ENCODE results near the gene TSKU. TPM values are rescaled to one million over a fixed set of nuclear protein-coding genes. Genes with fewer than 3 reads are reported as not detected.

The TSKU gene
- total and polyA plus RNA-seq, 2 experiments from 2014 or later = 11.7 to 31.1 TPM

DNA sequence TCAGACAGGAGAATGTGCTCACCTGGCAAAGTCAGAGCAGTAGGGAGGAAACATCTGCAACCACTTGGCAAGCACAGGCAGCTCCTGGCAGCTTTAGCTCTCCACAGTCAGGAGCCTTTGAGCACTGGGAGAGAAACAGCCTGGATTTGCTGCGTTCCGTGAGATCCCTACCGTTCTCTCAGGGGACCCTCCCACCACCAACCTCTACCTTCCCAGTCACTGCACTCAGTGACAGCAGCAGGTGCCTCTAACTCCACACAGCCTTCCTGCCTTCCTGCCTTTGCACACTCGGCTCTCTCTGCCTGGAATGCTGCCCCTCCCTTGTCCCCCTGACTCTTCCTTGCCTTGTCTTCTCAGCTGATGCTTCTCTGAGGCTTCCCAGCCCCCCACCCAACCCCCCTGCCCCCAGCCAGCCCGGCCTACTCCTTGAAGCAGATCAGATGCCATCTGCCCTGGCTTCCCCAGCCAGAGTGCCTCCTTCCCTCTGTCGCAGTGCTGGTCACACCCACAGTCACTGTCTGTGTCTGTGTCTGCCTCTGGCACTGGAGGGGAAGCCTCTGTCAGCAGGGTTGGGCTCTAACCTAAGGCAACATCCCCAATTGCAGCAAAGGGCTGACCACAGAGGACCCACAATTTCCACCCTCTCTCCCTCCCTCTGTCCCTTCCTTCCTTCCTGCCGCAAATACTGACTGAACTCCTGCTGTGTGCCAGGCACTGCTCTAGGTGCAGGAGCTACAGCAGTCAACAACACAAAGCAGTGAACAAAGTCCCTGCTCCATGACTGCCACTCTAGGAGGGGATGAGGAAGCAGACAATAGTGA is 14.9 kb upstream of the TSKU start:
- Mint-ChIP-seq H3K9me3 (no peaks in the 10 kb centered on the region; the same call in 2 of the 3 replicates), H3K27ac (peak overlapping the region; percentile 57; the same call in 1 of the 2 replicates), H3K4me3 (no peak overlapping the region), H3K27me3 (ENCODE audit: insufficient read depth, low read depth, poor library complexity) (peaks cover 15% of the 10 kb centered on the region), H3K36me3 (ENCODE audit: low read depth) (no peaks in the 10 kb centered on the region; the same call in 2 of the 3 replicates), H3K4me1 (peaks cover 54% of the 10 kb centered on the region)
- Histone ChIP-seq H4K20me1 (replicated peaks; ENCODE audit: insufficient read depth) (no peaks in the 10 kb centered on the region), H2AFZ (no peak overlapping the region; the same call in 1 of the 2 replicates), H3K36me3 (ENCODE audit: insufficient read depth) (no peaks in the 10 kb centered on the region), H3K9me2 (ENCODE audit: insufficient read depth) (no peaks in the 10 kb centered on the region), H3K4me3 (no peak overlapping the region), H3F3A (replicated peaks; ENCODE audit: low read depth) (no peaks in the 10 kb centered on the region), H3K27ac (ENCODE audit: low read depth) (no peak overlapping the region), H3K4me1 (ENCODE audit: insufficient read depth) (peaks cover 33% of the 10 kb centered on the region), H3K79me2 (replicated peaks; ENCODE audit: insufficient read depth) (no peaks in the 10 kb centered on the region), H3K27me3 (ENCODE audit: insufficient read depth) (no peaks in the 10 kb centered on the region), H3K4me2 (0 out of 2 replicates have a peak overlapping the region, but pooled peaks have one; percentile 41)
- TF ChIP-seq EZH2phosphoT487 (IDR thresholded peaks at IDR 0.05; ENCODE audit: unreplicated experiment) = no peak
- no peak for TF ChIP-seq ZNF331 (CRISPR knock-in tag; IDR thresholded peaks at IDR 0.05; ENCODE audit: low read depth)
- no peak for TF ChIP-seq EZH2 (IDR thresholded peaks at IDR 0.05; ENCODE audit: low read depth, unreplicated experiment)
- no peak for TF ChIP-seq NANOG (IDR thresholded peaks at IDR 0.05; ENCODE audit: borderline replicate concordance)
- TF ChIP-seq, protein P1, sequence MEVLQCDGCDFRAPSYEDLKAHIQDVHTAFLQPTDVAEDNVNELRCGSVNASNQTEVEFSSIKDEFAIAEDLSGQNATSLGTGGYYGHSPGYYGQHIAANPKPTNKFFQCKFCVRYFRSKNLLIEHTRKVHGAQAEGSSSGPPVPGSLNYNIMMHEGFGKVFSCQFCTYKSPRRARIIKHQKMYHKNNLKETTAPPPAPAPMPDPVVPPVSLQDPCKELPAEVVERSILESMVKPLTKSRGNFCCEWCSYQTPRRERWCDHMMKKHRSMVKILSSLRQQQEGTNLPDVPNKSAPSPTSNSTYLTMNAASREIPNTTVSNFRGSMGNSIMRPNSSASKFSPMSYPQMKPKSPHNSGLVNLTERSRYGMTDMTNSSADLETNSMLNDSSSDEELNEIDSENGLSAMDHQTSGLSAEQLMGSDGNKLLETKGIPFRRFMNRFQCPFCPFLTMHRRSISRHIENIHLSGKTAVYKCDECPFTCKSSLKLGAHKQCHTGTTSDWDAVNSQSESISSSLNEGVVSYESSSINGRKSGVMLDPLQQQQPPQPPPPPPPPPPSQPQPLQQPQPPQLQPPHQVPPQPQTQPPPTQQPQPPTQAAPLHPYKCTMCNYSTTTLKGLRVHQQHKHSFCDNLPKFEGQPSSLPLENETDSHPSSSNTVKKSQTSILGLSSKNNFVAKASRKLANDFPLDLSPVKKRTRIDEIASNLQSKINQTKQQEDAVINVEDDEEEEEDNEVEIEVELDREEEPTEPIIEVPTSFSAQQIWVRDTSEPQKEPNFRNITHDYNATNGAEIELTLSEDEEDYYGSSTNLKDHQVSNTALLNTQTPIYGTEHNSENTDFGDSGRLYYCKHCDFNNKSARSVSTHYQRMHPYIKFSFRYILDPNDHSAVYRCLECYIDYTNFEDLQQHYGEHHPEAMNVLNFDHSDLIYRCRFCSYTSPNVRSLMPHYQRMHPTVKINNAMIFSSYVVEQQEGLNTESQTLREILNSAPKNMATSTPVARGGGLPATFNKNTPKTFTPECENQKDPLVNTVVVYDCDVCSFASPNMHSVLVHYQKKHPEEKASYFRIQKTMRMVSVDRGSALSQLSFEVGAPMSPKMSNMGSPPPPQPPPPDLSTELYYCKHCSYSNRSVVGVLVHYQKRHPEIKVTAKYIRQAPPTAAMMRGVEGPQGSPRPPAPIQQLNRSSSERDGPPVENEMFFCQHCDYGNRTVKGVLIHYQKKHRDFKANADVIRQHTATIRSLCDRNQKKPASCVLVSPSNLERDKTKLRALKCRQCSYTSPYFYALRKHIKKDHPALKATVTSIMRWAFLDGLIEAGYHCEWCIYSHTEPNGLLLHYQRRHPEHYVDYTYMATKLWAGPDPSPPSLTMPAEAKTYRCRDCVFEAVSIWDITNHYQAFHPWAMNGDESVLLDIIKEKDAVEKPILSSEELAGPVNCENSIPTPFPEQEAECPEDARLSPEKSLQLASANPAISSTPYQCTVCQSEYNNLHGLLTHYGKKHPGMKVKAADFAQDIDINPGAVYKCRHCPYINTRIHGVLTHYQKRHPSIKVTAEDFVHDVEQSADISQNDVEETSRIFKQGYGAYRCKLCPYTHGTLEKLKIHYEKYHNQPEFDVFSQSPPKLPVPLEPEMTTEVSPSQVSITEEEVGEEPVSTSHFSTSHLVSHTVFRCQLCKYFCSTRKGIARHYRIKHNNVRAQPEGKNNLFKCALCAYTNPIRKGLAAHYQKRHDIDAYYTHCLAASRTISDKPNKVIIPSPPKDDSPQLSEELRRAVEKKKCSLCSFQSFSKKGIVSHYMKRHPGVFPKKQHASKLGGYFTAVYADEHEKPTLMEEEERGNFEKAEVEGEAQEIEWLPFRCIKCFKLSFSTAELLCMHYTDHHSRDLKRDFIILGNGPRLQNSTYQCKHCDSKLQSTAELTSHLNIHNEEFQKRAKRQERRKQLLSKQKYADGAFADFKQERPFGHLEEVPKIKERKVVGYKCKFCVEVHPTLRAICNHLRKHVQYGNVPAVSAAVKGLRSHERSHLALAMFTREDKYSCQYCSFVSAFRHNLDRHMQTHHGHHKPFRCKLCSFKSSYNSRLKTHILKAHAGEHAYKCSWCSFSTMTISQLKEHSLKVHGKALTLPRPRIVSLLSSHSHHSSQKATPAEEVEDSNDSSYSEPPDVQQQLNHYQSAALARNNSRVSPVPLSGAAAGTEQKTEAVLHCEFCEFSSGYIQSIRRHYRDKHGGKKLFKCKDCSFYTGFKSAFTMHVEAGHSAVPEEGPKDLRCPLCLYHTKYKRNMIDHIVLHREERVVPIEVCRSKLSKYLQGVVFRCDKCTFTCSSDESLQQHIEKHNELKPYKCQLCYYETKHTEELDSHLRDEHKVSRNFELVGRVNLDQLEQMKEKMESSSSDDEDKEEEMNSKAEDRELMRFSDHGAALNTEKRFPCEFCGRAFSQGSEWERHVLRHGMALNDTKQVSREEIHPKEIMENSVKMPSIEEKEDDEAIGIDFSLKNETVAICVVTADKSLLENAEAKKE (CRISPR knock-in tag; IDR thresholded peaks at IDR 0.05) = no peak
- TF ChIP-seq STAT1 (IDR thresholded peaks at IDR 0.05; ENCODE audit: unreplicated experiment) = no peak
- no peak for TF ChIP-seq POLR2AphosphoS5 (IDR thresholded peaks at IDR 0.05; ENCODE audit: low read depth)
- TF ChIP-seq, protein P2, sequence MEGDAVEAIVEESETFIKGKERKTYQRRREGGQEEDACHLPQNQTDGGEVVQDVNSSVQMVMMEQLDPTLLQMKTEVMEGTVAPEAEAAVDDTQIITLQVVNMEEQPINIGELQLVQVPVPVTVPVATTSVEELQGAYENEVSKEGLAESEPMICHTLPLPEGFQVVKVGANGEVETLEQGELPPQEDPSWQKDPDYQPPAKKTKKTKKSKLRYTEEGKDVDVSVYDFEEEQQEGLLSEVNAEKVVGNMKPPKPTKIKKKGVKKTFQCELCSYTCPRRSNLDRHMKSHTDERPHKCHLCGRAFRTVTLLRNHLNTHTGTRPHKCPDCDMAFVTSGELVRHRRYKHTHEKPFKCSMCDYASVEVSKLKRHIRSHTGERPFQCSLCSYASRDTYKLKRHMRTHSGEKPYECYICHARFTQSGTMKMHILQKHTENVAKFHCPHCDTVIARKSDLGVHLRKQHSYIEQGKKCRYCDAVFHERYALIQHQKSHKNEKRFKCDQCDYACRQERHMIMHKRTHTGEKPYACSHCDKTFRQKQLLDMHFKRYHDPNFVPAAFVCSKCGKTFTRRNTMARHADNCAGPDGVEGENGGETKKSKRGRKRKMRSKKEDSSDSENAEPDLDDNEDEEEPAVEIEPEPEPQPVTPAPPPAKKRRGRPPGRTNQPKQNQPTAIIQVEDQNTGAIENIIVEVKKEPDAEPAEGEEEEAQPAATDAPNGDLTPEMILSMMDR (conservative IDR thresholded peaks at IDR 0.05; ENCODE audit: low read depth in 2 of 2) = no peak
- no peak for TF ChIP-seq ZNF114 (CRISPR knock-in tag; IDR thresholded peaks at IDR 0.05)
- TF ChIP-seq JUNB (IDR thresholded peaks at IDR 0.05; ENCODE audit: unreplicated experiment) = no peak
- TF ChIP-seq CREB1 (CRISPR knock-in tag; IDR thresholded peaks at IDR 0.05; ENCODE audit: low read depth) = no peak
- TF ChIP-seq, protein P3, sequence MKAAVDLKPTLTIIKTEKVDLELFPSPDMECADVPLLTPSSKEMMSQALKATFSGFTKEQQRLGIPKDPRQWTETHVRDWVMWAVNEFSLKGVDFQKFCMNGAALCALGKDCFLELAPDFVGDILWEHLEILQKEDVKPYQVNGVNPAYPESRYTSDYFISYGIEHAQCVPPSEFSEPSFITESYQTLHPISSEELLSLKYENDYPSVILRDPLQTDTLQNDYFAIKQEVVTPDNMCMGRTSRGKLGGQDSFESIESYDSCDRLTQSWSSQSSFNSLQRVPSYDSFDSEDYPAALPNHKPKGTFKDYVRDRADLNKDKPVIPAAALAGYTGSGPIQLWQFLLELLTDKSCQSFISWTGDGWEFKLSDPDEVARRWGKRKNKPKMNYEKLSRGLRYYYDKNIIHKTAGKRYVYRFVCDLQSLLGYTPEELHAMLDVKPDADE (IDR thresholded peaks at IDR 0.05) = no peak
- TF ChIP-seq, protein P4, sequence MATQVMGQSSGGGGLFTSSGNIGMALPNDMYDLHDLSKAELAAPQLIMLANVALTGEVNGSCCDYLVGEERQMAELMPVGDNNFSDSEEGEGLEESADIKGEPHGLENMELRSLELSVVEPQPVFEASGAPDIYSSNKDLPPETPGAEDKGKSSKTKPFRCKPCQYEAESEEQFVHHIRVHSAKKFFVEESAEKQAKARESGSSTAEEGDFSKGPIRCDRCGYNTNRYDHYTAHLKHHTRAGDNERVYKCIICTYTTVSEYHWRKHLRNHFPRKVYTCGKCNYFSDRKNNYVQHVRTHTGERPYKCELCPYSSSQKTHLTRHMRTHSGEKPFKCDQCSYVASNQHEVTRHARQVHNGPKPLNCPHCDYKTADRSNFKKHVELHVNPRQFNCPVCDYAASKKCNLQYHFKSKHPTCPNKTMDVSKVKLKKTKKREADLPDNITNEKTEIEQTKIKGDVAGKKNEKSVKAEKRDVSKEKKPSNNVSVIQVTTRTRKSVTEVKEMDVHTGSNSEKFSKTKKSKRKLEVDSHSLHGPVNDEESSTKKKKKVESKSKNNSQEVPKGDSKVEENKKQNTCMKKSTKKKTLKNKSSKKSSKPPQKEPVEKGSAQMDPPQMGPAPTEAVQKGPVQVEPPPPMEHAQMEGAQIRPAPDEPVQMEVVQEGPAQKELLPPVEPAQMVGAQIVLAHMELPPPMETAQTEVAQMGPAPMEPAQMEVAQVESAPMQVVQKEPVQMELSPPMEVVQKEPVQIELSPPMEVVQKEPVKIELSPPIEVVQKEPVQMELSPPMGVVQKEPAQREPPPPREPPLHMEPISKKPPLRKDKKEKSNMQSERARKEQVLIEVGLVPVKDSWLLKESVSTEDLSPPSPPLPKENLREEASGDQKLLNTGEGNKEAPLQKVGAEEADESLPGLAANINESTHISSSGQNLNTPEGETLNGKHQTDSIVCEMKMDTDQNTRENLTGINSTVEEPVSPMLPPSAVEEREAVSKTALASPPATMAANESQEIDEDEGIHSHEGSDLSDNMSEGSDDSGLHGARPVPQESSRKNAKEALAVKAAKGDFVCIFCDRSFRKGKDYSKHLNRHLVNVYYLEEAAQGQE (IDR thresholded peaks at IDR 0.05; ENCODE audit: unreplicated experiment) = no peak
- DNase-seq (ENCODE audit: low spot score) (no peak), ATAC-seq (peak; percentile 47)

All from GM23338 (cell line).